Measurements from ENCODE around the gene TRDMT1.
A peak's percentile ranks its signal among the peaks of the same experiment; 100 is the strongest.

TRDMT1 gene

DNA sequence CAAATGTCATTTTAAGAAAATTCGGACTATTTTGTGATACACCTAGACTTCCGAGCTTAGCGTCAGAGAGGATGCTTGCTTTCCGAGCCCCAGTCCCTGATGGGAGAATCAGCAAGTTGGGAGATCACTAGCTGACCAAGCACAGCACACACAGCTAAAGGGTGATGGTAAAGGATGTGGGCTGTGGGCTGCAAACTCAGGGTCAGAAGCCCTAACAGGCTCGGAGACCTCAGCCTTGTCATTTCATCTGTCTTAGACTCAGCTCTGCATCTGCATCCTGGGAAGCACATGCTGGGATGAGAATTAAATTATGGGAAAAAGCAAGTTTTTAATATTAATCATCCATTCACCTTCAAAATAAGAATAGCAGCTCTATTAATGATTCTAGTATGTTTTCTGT is 75.1 kb downstream of the TRDMT1 start:
- DNase-seq = no peak

DNA sequence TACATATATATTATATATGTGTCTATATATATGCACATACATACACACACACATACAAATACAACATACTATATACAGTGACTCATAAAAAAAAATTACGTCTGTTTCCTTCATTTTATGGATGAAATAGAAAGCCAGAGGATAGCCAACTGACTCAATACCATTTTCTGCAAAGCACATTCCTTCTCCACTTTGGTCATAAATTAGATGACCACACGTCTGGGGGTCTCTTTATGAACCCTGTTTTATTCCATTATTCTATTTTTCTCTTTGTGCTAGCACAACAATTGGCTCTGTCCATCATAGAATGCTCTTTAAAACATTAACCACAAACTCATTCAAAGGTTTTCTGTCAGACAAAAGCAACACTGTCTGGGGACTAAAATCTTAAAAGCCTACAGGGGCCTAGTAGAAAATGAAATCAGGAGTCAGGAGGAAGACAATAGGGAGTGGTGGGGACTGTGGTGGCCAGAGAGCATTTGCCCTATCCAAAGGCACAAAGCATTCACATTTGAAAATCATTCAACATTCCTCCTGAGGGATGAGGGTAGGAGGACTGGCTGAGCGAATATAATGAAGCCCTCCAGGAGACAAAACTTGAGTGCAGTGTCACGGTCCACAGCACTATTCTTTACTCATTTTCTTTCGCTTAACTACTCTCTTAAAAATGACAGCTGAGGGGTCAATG is 76.1 kb downstream of the TRDMT1 start:
- DNase-seq = no peak

DNA sequence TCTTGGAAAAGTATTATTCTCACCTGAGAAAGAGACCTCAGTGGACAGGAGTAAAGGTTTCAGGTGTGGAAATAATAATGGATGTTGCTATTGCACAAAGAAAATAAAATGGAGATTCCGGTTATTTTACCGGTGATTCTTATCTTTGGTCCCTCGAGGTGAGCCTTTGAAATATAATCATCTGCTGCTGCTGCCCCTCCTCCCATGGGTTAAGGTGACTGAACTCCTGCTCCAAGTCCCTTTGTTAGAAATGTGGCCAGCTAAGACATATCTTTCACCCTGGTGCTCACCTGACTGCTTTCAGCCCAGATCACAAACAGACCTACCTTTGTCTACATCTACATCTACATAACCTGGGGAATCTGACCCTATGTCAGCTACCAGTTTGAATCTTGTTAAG is 77.5 kb downstream of the TRDMT1 start:
- DNase-seq = no peak

DNA sequence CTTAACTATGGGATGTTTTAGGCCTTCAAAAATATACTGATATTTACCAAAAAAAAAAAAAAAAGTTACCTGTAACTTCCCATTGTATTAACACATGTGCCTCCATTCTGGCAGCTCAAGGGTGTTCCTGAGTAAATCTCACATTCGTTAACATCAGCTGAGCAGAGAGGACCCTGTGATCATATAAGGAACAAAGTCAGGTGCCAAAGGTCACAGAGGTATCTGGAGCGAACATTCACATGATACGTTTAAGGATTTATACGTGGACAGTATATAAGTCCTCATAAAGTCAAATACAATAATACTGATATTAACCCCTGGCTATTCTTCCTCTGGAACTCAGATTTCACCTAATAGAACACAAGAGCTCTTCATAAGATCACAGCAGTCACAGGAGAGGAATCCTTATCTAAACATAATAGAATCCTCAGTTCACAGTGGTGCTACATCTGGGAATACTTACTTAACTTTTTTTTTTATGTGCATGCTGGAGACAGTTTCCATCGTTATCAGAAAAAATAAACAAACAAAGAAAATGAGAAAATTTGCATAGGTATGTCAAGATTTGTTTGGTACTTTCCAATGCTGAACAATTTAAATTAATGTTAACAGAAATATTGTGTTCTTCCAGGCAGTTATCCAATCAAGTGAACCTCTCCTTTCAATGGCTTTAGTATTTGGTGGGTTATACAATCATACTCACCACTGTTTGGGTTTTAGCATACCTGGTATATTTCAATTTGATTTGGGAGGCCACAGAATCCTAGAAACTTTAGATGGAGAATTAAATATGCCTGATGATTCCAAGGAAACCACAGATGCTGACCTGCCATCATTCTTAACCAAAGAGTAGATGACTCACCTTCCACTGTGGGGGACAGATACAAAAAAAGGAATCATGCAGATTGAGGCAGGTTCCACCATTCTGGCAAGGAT is 78.5 kb downstream of the TRDMT1 start:
- DNase-seq = no peak

DNA sequence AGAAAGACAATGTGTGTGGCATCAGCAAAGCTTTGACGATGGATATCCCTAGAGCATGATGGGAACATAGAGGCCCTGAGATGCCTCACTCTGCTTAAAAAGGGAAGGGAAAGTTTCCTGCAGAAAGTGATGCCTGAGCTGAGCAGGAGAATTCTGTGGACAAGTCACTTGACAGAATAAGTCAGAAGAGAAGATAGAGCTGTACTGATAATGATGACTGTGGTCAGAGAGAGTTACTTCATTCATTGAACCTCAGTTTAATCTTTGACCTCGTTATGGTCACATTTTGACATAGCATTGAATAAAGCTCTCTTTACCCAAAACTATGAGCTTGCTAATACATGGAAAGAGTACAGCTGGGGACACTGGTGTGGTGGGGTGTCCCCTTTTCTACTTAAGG is 79.4 kb downstream of the TRDMT1 start:
- no peak for DNase-seq

DNA sequence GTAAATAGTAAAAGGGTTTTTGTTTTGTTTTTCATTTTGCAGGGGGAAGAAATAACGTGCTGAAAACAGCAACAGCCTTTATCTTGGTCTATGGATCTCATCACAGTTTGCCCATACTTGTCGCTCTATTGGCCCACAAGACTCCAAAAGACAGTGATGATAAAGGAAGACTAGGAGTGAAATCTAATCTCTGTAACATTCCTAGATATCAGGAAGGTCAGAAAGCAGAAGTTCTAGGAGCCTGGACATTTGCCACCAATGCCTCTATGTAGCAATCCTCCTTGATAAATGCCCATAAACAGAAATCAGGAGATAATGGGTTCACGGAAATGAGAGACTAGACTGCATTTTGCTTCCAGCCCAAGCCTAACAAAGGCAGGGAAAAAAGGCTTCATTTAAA is 80.8 kb downstream of the TRDMT1 start:
- no peak for DNase-seq

DNA sequence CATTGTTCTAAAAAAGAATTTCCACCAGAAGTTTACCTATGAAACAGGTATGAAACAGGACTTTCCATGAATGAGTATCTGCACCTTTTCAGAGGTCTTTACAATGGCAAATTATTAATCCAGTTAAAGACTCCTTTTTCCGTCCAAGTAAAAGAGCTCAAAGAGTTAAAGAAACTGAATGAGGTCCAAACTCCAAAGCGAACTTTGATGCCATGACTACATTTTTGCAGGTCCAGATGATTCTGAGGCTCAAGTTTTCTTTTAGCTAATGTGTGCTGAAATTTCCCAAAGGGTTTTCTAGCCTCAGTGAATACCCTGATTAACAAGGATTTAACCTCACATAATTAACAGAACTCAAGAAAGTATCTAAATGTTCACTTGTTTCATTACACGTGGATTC is 81.6 kb downstream of the TRDMT1 start:
- DNase-seq = no peak

DNA sequence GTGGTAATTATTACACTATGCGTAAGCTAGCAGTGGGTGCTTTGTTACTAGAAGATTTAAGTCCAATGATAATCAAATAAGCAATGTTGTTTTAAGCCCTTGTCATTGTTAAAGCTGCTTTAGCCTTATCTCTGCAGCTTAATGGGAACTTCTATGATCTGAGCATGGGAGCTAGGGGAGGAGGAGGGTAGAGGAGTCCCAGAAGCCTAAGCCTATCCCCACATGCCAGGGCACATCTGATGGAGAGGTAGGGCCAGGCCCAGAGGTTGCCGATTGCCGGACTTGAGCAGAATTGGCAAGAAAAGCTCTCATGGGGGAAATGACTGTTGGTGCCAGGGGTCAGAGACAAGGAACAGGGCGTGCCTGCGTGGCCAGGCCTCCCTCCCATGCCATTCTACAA is 85.3 kb downstream of the TRDMT1 start:
- DNase-seq = no peak

DNA sequence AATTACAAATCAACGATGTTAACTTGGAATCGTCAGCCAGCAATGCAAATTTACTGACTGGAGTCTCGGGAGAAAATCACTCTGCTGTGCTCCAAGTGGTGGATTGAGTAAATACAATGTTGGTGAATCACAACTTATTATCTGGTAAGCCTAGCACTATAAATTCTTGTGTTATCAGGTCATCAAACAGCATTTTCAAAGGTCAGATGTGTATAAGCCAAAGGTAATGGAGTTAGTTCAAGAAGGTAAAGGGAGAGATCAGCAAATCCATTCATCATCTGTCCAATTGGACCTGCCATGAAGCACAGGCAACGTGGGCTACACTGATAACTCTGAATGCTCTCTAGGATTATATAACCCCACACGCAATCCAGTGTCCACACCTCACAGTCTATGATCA is 85.8 kb downstream of the TRDMT1 start:
- DNase-seq = no peak

DNA sequence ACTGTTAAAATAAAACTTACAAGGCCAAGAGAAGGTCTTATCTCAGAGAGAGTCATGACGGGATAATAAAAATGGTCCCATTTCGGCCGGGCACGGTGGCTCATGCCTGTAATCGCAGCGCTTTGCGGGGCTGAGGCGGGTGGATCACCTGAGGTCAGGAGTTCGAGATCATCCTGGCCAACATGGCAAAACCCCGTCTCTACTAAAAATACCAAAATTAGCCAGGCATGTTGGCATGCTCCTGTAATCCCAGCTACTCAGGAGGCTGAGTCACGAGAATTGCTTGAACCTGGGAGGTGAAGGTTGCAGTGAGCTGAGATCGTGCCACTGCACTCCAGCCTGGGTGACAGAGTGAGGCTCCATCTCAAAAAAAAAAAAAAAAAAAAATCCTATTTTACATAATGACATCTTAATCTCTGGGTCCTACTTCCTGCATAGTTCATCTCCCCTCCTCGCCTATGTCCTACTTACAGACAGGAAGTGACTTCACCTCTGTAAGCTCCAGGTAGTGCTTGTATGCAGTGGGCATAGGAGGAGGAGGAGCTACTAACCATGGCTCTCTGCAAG is 86.5 kb downstream of the TRDMT1 start:
- DNase-seq = peak in 1 of 2 donors; percentile 5

DNA sequence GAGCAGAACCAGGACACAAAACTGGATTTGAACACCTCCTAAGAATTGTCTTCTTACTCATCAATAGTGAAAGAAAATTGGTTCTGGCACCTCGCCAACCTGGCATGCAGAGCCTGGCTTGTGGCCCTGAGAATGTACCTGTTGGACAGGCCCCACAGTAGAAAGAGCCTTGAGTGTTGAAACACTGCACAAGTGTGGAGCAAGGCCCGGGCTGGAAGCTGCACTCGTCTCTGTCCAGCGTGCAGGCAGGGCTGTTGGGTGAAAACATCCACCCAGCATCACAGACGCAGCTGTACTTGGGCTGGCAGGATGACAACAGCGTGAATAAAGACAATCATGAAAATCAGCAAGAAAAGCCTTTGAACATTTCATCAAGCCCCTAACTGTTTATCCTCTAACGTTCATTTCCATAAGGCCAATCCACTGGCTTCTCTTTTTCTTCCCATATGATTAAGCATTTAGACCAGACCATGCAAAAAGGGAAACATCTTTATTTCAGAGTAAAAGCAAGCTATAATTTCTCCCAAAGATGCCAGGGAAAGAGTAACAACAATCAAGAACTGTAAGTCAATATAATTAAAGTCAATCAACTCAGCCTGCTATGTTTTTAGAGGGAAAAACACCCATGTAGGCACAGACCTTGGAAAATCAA is 87.5 kb downstream of the TRDMT1 start:
- DNase-seq = no peak

DNA sequence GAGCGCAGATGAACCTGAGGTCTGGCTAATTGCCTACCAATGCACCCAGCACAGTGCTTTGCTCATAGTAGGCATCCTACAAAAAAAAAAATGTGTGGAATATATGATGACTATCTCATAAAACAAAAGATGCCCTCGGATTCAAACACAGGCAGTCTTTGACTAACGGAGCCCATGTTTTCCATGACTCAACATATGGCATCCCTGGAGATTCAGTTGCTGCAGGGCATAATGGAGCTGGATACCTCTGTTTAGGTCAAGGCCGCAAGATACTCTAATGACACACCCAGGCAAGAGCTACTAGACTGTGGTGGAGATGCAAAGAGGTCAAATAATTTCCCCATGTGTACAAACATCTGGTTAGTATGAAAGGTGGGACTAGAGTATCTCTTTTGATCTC is 88.1 kb downstream of the TRDMT1 start:
- no peak for DNase-seq

DNA sequence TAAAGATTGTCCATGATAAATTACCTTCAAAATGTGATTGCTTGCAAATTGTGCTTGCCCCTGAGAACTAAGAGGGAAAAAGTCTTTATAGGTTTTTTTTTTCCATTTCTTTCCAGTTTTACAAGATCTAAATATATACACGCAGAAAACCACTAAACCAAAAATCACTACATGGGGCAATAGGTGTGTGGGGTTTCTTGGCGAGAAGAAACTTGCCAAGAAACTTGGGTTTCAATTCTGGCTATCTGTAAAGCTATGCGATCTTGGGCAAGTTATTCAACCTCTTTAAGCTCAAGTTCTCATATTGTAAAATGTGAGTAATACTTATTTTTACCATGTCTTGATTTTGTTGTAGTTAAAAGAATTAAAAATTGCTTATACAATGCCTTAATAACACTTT is 88.9 kb downstream of the TRDMT1 start:
- DNase-seq = no peak

DNA sequence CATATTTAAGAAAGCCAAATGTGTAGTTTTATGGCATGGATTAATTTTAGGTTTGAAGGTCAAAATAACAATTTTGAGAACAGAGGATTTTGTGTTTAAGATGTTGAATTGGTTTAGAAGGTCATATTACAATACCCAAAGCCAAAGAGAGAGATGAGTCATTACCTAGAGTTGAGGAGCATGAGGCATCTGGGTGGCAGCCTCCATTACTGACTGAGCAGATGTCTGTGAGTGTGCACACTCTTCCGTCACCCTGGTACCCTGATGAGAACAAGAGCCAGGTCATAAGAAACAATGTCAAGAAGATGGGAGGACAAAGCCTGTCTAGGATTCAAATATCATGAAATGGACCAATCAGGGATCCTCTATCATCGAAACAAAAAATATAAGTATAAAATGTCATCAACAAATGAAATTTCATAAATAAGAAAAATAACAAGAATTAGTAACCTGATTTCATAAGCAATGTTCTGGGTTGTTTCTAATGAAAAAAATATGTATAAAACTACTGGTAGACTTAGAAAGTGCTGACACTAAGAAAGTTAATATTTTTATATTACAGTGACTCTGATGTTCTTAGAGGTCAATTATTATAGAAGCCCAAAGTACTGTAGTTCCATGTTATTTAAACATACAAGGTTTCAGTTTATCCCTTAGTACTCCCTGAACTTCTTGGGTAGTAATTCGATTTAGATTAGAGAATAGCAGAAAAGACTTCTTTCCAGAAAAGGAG is 91.8 kb downstream of the TRDMT1 start:
- no peak for DNase-seq

DNA sequence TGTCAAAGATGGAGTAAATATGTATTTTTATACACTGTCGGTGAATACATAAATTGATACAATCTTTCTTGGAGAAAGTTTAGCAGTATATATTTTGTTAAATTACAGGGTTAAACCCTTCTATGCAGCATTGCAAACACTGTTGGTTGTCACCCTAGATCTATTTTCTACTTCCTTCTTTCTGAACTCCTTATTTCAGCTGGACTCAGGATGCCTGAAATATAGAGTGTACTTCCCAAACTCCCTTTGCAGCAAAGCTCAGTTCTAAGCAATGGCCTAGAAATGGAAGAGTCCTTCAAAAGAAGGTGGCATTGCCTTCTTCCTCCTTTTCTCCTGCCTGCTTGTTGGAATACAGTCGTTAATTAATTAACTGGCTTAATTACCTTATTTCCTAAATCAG is 92.4 kb downstream of the TRDMT1 start:
- no peak for DNase-seq

DNA sequence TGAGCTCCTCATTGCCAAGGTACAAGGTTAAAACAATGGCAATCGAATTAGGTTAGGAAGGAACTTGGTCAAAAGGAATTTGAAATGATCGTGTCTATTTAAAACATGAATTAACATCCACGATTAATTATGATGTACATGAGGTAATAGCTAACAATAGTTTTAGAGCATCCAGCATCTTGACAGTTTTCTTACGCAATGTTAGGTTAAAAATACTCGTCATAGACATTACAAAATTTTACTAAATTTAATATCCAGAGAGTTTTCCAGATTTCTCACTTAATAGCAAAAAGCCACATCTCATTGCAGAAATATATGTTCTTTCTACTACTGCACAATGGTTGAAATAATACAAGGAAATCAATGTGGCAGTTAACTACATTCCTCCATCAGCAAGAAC is 94.5 kb downstream of the TRDMT1 start:
- DNase-seq = no peak

DNA sequence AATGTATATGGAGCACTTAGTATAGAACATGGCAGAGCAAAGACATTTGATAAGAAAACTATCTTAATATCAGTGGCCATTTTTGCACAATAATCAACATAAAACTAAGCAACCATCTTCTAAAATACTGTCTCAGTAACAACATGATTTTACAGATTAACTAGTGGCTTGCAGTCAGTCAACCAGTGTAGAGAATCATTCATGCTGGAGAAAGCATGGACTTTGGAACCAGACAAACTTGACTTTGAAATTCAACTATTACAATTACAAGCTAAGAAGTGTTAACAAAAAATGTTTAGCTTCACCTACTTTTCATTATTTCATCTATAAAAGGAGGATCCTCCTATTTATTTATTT is 99.6 kb downstream of the TRDMT1 start:
- no peak for DNase-seq

DNA sequence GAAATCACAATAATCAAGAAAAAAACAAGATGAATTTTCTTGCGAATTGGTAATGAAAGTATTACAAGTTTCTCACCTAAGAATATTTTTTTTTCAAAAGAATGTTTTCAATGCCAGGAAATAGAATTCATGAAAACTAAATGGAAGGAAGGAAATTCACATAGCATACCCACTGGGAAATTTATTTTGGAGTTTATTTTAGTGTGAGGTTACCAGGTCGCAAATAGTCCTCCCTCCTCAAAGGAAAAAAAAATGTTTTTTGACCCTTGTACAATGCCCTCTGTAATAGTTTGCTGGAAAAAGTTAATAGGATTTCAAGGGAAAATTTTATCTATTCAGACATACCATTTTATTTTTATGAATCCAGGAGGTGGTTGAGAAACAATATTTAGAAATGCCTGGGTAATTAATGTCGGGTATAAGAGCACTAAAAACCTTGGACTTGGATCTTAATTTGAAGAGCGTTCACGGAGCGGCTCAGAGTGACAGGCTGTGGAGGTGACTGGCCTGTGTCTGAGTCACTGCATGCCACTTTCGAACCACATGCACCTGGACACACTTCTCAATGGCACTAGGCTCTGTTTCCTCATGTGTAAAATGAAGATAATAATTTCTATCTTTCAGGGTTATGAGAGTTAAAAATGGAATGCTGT is 100.1 kb downstream of the TRDMT1 start:
- no peak for DNase-seq

DNA sequence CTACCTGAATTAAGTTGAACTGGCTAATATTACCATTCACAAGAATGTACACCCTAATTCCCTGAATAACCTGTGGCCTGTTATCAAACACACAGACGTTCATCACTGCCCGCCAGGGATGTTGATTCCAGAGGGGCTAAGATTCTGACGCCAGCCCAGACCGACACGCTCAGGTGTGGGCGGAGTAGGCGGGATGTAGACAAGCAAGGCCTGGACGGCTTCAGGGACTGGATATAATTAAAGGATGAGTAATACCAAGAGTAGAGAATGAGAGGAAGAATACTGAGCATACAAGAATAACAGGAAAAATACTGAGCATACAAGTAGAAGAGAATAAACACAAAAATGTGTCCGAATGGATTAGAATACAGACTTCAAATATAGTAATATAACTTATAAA is 100.9 kb downstream of the TRDMT1 start:
- no peak for DNase-seq

DNA sequence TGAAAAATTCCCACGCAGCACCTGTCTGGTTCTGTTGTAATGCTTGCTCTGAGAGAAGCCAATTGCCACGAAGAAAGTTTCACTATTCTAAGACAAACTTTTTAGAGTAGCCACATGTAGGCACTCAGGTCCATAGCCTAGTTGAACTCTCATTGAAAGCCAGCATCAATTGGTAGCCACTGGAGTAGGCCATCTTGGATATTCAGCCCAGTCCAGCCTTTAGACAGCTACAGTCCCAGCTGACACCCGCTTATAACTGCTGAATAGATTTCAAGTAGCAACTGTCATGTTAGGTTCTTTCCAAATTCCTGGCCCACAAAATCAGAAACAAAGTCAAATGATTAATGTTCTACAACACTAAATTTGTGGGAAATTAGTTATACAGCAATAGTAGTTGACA is 103.5 kb downstream of the TRDMT1 start:
- DNase-seq = no peak
